Kidney (tissue), 14 donors: ENCODE measurements around the gene TMPRSS11D. TPM values are rescaled to one million over a fixed set of nuclear protein-coding genes. Genes with fewer than 3 reads are reported as not detected.

ENCODE experiments used
- DNase-seq, 5 donors: peaks; one replicate each; pipeline ENCODE4 v3.0.0-alpha.2; 2013 to 2020
- FAIRE-seq: peaks from 2 replicates; lab custom pipeline; 2012; peaks lifted over from hg19 to GRCh38; lab: Jason Lieb, UNC
- H3K27ac ChIP-seq, 2 donors: one replicate each; pipeline ENCODE4 v1.7.0; 2013; ENCODE audit warnings: low read depth in 2 of 2, low read length in 2 of 2, inconsistent platforms in 1 of 2
- H3K27me3 ChIP-seq: one replicate; pipeline ENCODE4 v1.7.1; 2013; ENCODE audit warnings: low read length, inconsistent platforms; ENCODE audit not compliant: control insufficient read depth, insufficient read depth
- H3K36me3 ChIP-seq, 3 donors: one replicate each; pipeline versions ENCODE4 v1.7.0 to v1.7.1; 2013; ENCODE audit warnings: low read length in 3 of 3, control low read depth in 1 of 3, inconsistent platforms in 1 of 3; ENCODE audit not compliant: insufficient read depth in 3 of 3, control insufficient read depth in 2 of 3
- H3K4me1 ChIP-seq, 3 donors: one replicate each; pipeline versions ENCODE4 v1.7.0 to v1.7.1; 2013; ENCODE audit warnings: low read length in 3 of 3, inconsistent platforms in 1 of 3, low read depth in 1 of 3; ENCODE audit not compliant: control insufficient read depth in 2 of 3, insufficient read depth in 2 of 3
- H3K4me3 ChIP-seq, 3 donors: one replicate each; pipeline versions ENCODE4 v1.7.0 to v1.8.1; 2013; ENCODE audit warnings: low read length in 3 of 3, control low read depth in 1 of 3, inconsistent platforms in 1 of 3
- H3K9ac ChIP-seq, 3 donors: one replicate each; pipeline versions ENCODE4 v1.7.0 to v1.7.1; 2013; ENCODE audit warnings: low read length in 3 of 3, control low read depth in 1 of 3, inconsistent platforms in 1 of 3
- H3K9me3 ChIP-seq, 3 donors: one replicate each; pipeline versions ENCODE4 v1.7.0 to v1.7.1; 2013; ENCODE audit warnings: low read length in 3 of 3, control low read depth in 1 of 3, inconsistent platforms in 1 of 3; ENCODE audit not compliant: control insufficient read depth in 2 of 3, insufficient read depth in 1 of 3
- CTCF ChIP-seq: IDR thresholded peaks from 3 replicates; pipeline ENCODE4 v1.5.1; 2012; ENCODE audit warnings: mild to moderate bottlenecking, moderate library complexity, borderline replicate concordance; ENCODE audit not compliant: insufficient read depth; ENCODE audit errors: extremely low read depth
- intact Hi-C: fragments of 100-400 bp; cut with DNase I; formaldehyde crosslinking; loops from one replicate; pipeline ENCODE4 v1.11.1; 2022
- polyA plus RNA-seq: library from polyadenylated mRNA; stranded (reverse); fragments of 350-450 nt; fragmentation: Illumina TruSeq; extraction: RNeasy Lipid Tissue Mini Kit (QIAGEN cat#74804); gene quantifications from one replicate; pipeline ENCODE4 v1.2.3, GENCODE V29; 2014; ENCODE audit warnings: low read depth, low replicate concordance; ENCODE audit not compliant: insufficient read depth
- total RNA-seq: library from RNA; stranded (reverse); fragmentation: NEBNext Ultra II Directional; extraction: Animal tissue kit (Norgen Biotek cat#: 25700); gene quantifications from one replicate; pipeline ENCODE4 v1.2.1, GENCODE V29; 2021
- donor health status: control.
- donor health status: control.
- donor health status: control.
- donor health status: control.
- donor health status: control.
- donor health status: DM: yes; HTN: yes; CAD: no.
- donor health status: Normal renal cell carcinoma (clear cell type).

The TMPRSS11D gene
- total and polyA plus RNA-seq, 2 donors from 2014 or later = not detected

- intact Hi-C loops = no loop called here
- H3K36me3 ChIP-seq = no peaks in the 10 kb centered on the region
- no peak overlapping the region for H3K27ac ChIP-seq
- no peak overlapping the region for H3K4me3 ChIP-seq
- H3K9me3 ChIP-seq = peaks cover 0 to 5% (median 0%) of the 10 kb centered on the region in 3 donors
- H3K4me1 ChIP-seq = no peaks in the 10 kb centered on the region
- no peak overlapping the region for H3K9ac ChIP-seq
- no peak for TF ChIP-seq CTCF
- H3K27me3 ChIP-seq = no peaks in the 10 kb centered on the region
- no peak for DNase-seq
- FAIRE-seq = no peak
Measured at GRCh38 chr4:67810011-67810410, 73.8 kb downstream of the TMPRSS11D start.

- H3K9me3 ChIP-seq = peaks cover 0 to 5% (median 0%) of the 10 kb centered on the region in 3 donors
- no peak overlapping the region for H3K27ac ChIP-seq
- intact Hi-C loops = no loop called here
- no peaks in the 10 kb centered on the region for H3K4me1 ChIP-seq
- FAIRE-seq (no peak), DNase-seq (no peak)
- no peaks in the 10 kb centered on the region for H3K27me3 ChIP-seq
- H3K9ac ChIP-seq = no peak overlapping the region
- H3K36me3 ChIP-seq = no peaks in the 10 kb centered on the region
- no peak for TF ChIP-seq CTCF
- H3K4me3 ChIP-seq = no peak overlapping the region
Measured at GRCh38 chr4:67809502-67809901, 74.3 kb downstream of the TMPRSS11D start.

- no peak overlapping the region for H3K27ac ChIP-seq
- DNase-seq (no peak), FAIRE-seq (no peak)
- H3K9ac ChIP-seq = no peak overlapping the region
- intact Hi-C loops = no loop called here
- no peak for TF ChIP-seq CTCF
- no peaks in the 10 kb centered on the region for H3K4me1 ChIP-seq
- H3K27me3 ChIP-seq = no peaks in the 10 kb centered on the region
- H3K36me3 ChIP-seq = no peaks in the 10 kb centered on the region
- no peaks in the 10 kb centered on the region for H3K9me3 ChIP-seq
- no peak overlapping the region for H3K4me3 ChIP-seq
Measured at GRCh38 chr4:67796810-67797209, 87.0 kb downstream of the TMPRSS11D start.

GRCh38 chr4:67790721-67791120 is 93.1 kb downstream of the TMPRSS11D start:
- no peak for TF ChIP-seq CTCF
- Histone ChIP-seq H3K27me3 (no peaks in the 10 kb centered on the region), H3K4me1 (no peaks in the 10 kb centered on the region), H3K27ac (no peak overlapping the region), H3K9ac (no peak overlapping the region), H3K4me3 (no peak overlapping the region), H3K36me3 (no peaks in the 10 kb centered on the region), H3K9me3 (no peaks in the 10 kb centered on the region)
- intact Hi-C loops = no loop called here
- no peak for FAIRE-seq
- DNase-seq = no peak
